ENCODE results near the gene FAH.

Gene FAH

DNA sequence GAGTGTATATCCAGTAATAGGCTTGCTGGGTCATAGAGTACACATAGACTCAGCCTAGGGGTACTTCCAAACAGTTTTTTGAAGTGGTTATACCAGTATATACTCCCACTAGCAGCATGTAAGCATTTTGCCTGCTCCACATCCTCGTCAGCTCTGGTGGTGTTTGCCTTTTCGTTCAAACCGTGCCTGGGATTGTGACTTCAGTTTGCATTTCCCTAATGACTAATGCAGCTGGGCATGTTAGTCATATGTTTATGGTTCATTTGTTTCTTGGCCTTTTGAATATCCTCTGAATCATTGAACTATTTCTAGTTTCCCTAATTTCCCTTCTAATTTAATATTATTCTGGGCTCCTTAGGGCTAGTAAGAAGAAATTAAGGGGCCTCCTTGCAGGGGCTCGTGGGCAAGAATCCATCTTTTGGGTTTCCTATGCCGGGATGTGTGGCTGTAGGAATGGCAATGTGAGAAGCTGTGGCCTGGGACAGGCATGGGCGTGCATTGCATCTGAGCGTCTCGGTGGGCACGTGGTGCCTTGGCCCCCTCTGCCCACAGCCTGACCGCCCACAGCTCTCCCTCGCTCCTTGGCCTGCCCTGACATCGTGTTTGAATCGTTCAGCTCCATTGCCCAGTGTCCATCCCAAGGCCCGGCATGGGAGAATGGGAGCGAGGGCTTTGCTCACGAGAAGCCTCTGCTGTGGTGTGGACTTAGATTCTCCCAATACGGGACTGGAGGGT lies 26.4 kb downstream of the FAH start:
- H3K4me3 ChIP-seq (ENCODE audit: low read depth, low read length) = no peak overlapping the region
- no peak for TF ChIP-seq CTCF (IDR thresholded peaks at IDR 0.05; ENCODE audit: low read depth, low read length)

GRCh38 chr15:80179935-80180334 lies 27.1 kb downstream of the FAH start:
- no peak for TF ChIP-seq CTCF (IDR thresholded peaks at IDR 0.05; ENCODE audit: low read depth, low read length)

GRCh38 chr15:80180468-80180867 lies 27.7 kb downstream of the FAH start:
- no peak overlapping the region for H3K4me3 ChIP-seq (ENCODE audit: low read depth, low read length)
- no peak for TF ChIP-seq CTCF (IDR thresholded peaks at IDR 0.05; ENCODE audit: low read depth, low read length)

More at GRCh38 chr15:80179935-80180334, 27.1 kb downstream of the FAH start:
- H3K4me3 ChIP-seq (ENCODE audit: low read depth, low read length) = no peak overlapping the region

DNA sequence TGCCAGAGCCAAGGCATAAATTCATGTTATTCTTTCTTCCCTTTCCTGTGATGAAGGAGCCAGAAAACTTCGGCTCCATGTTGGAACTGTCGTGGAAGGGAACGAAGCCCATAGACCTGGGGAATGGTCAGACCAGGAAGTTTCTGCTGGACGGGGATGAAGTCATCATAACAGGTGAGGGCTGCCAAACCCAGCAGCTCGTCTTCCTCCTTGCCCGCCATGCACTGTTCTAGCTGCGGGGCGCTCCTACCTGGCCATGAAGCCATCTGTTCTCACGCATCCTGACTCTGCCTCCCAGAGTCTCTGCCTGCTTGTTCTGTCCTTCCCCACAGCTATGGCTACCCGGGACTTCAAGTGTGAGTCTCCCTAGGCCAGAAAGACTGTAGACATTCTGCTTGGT lies 28.2 kb downstream of the FAH start:
- no peak for TF ChIP-seq CTCF (IDR thresholded peaks at IDR 0.05; ENCODE audit: low read depth, low read length)
- H3K4me3 ChIP-seq (ENCODE audit: low read depth, low read length) = no peak overlapping the region

DNA sequence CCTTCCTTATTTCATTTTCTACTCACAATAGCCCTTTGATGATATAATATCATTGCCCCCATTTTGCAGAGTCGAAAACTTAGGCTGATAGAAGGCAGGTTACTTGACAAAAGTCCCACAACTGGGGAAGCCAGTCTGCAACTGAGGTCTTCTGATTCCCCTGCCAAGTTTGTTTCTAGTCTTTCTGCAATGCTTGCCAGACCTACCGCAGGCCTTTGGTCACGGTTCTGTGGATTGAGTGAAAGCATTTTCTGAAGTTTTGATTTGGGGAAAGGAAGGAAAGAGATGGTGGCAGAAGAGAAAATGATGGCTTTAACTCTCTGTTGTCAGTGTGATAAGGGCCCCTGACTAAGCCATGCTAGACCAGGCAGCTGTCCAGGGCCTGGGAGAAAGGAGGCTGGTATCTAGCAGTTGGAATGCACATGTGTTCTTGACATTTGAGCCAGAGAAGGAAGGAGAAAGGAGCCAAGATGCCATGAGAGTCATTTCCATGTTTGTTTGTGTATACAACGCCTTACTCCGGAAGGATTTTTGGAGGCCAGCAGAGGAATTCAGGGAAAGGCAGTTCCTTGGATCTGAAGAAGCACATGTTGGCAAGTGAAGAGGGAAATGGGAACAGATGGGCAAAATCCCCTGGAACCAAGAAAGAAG lies 29.9 kb downstream of the FAH start:
- H3K4me3 ChIP-seq (ENCODE audit: low read depth, low read length) = no peak overlapping the region
- TF ChIP-seq CTCF (IDR thresholded peaks at IDR 0.05; ENCODE audit: low read depth, low read length) = no peak

GRCh38 chr15:80183306-80183705 lies 30.5 kb downstream of the FAH start:
- TF ChIP-seq CTCF (IDR thresholded peaks at IDR 0.05; ENCODE audit: low read depth, low read length) = no peak
- H3K4me3 ChIP-seq (ENCODE audit: low read depth, low read length) = no peak overlapping the region

- no peak overlapping the region for H3K4me3 ChIP-seq (ENCODE audit: low read depth, low read length)
- no peak for TF ChIP-seq CTCF (IDR thresholded peaks at IDR 0.05; ENCODE audit: low read depth, low read length)
Measured at GRCh38 chr15:80183886-80184285, 31.1 kb downstream of the FAH start.
